ENCODE results near the gene PLA2G2C. TPM values are rescaled to one million over a fixed set of nuclear protein-coding genes. Genes with fewer than 3 reads are reported as not detected.

The PLA2G2C gene
- total and polyA plus RNA-seq, 2 donors (not counting 1 experiment from before 2014, with no cell fraction given) = 0.03 TPM; not detected in 1

DNA sequence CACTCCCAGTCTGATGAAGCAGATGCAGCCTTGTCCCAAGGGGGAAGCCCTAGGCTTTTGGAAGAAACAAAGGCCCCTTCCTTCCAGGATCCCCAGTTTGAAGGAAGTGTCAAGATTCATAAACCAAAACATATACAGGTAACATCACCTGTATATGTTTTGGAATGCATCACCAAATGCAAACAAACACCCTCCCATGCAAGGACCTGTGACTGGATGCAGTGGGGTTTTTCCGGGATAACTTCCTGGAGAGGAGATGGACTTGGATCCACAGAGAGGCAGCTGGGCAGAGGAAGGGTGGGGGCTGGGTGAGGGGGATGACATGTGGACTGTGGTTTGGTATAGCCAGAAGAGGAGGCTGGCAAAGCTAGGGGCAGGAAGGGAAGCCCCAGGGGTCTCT, 48.7 kb downstream of the PLA2G2C start:
- no peak overlapping the region for H3K4me3 Mint-ChIP-seq
- CTCF ChIA-PET = no interaction called here
- intact Hi-C loops (cut with micrococcal nuclease) = no loop called here

DNA sequence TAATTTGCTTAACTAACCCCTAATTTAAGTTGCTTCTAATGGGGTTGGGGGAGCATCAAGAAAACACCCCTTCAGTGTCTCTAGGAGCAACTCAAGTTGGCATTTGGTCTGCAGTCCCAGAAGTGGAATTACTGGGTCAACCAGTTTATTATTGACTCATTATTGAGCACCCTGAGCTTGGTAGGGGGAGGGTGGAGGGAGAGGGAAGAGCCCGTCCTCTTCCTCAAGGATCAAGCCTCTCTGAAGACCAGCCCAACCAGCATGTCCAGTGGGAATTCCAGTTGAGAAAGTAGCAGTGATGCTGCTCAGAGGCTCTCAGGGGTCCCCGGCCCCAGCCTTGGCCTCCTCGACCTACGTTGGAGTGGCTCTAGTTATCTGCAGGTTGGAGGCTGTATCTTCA, 49.3 kb downstream of the PLA2G2C start:
- Histone ChIP-seq H3K27ac (ENCODE audit: low read length in 2 of 2) (no peak overlapping the region), H3K9me3 (ENCODE audit: control extremely low read depth in 1 of 3, control insufficient read depth in 2 of 3, insufficient read depth in 1 of 3, low read length in 2 of 3) (peaks cover 0 to 4% (median 0%) of the 10 kb centered on the region in 3 donors), H3K79me2 (ENCODE audit: control insufficient read depth, insufficient read depth, low read length) (no peaks in the 10 kb centered on the region), H3K4me3 (ENCODE audit: control extremely low read depth in 1 of 5, extremely low read depth in 1 of 5, insufficient read depth in 1 of 5, low read depth in 2 of 5, low read length in 4 of 5) (no peak overlapping the region), H2AFZ (ENCODE audit: insufficient read depth, low read depth, low read length, poor library complexity, severe bottlenecking) (no peak overlapping the region), H3K4me2 (replicated peaks; ENCODE audit: low read depth, low read length, poor library complexity, severe bottlenecking) (no peak overlapping the region), H3K27me3 (replicated peaks in 1 of 4; ENCODE audit: control extremely low read depth in 1 of 4, control insufficient read depth in 3 of 4, insufficient read depth in 4 of 4, low read length in 3 of 4) (peaks cover 0 to 6% (median 0%) of the 10 kb centered on the region in 4 experiments), H4K20me1 (ENCODE audit: control insufficient read depth, insufficient read depth, low read length, poor library complexity, severe bottlenecking) (no peaks in the 10 kb centered on the region), H3K4me1 (ENCODE audit: control insufficient read depth in 2 of 2, insufficient read depth in 2 of 2, low read length in 2 of 2) (no peaks in the 10 kb centered on the region), H3K36me3 (replicated peaks in 1 of 2; ENCODE audit: control extremely low read depth in 1 of 2, control insufficient read depth in 1 of 2, extremely low read depth in 1 of 2, insufficient read depth in 2 of 2, low read length in 1 of 2) (no peaks in the 10 kb centered on the region), H3K9ac (ENCODE audit: low read length) (no peak overlapping the region)
- Mint-ChIP-seq H3K9me3 (ENCODE audit: insufficient read depth) (no peaks in the 10 kb centered on the region), H3K4me1 (no peaks in the 10 kb centered on the region), H3K27ac (no peak overlapping the region), H3K4me3 (no peak overlapping the region), H3K27me3 (peaks cover 13% of the 10 kb centered on the region)
- DNase-seq (no peak), ATAC-seq (ENCODE audit: low read depth) (no peak)
- intact Hi-C loops (cut with micrococcal nuclease) = no loop called here
- no peak for TF ChIP-seq EZH2 (IDR thresholded peaks at IDR 0.05; ENCODE audit: borderline replicate concordance, insufficient read depth, low read depth, low read length, poor library complexity, severe bottlenecking)
- TF ChIP-seq, protein P1, sequence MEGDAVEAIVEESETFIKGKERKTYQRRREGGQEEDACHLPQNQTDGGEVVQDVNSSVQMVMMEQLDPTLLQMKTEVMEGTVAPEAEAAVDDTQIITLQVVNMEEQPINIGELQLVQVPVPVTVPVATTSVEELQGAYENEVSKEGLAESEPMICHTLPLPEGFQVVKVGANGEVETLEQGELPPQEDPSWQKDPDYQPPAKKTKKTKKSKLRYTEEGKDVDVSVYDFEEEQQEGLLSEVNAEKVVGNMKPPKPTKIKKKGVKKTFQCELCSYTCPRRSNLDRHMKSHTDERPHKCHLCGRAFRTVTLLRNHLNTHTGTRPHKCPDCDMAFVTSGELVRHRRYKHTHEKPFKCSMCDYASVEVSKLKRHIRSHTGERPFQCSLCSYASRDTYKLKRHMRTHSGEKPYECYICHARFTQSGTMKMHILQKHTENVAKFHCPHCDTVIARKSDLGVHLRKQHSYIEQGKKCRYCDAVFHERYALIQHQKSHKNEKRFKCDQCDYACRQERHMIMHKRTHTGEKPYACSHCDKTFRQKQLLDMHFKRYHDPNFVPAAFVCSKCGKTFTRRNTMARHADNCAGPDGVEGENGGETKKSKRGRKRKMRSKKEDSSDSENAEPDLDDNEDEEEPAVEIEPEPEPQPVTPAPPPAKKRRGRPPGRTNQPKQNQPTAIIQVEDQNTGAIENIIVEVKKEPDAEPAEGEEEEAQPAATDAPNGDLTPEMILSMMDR (IDR thresholded peaks at IDR 0.05) = no peak
- WGBS (ENCODE audit: insufficient coverage) = 95% methylated on average over 3 of the region's 4 CpGs
- POLR2A ChIA-PET = no interaction called here
- CTCF ChIA-PET = no interaction called here

More for the DNA sequence above, 48.7 kb downstream of the PLA2G2C start:
- no peaks in the 10 kb centered on the region for H3K36me3 ChIP-seq (replicated peaks in 1 of 2; ENCODE audit: control extremely low read depth in 1 of 2, control insufficient read depth in 1 of 2, extremely low read depth in 1 of 2, insufficient read depth in 2 of 2, low read length in 1 of 2)
- peaks cover 13% of the 10 kb centered on the region for H3K27me3 Mint-ChIP-seq
- no peak for TF ChIP-seq EZH2 (IDR thresholded peaks at IDR 0.05; ENCODE audit: borderline replicate concordance, insufficient read depth, low read depth, low read length, poor library complexity, severe bottlenecking)
- TF ChIP-seq, protein P1 (IDR thresholded peaks at IDR 0.05) = no peak
- H3K9ac ChIP-seq (ENCODE audit: low read length) = no peak overlapping the region
- peaks cover 0 to 6% (median 0%) of the 10 kb centered on the region in 4 experiments for H3K27me3 ChIP-seq (replicated peaks in 1 of 4; ENCODE audit: control extremely low read depth in 1 of 4, control insufficient read depth in 3 of 4, insufficient read depth in 4 of 4, low read length in 3 of 4)
- no peak overlapping the region for H3K27ac Mint-ChIP-seq
- H3K4me2 ChIP-seq (replicated peaks; ENCODE audit: low read depth, low read length, poor library complexity, severe bottlenecking) = no peak overlapping the region
- H3K4me3 ChIP-seq (ENCODE audit: control extremely low read depth in 1 of 5, extremely low read depth in 1 of 5, insufficient read depth in 1 of 5, low read depth in 2 of 5, low read length in 4 of 5) = no peak overlapping the region
- H3K27ac ChIP-seq (ENCODE audit: low read length in 2 of 2) = no peak overlapping the region
- POLR2A ChIA-PET = no interaction called here
- no peak for DNase-seq
- H3K4me1 ChIP-seq (ENCODE audit: control insufficient read depth in 2 of 2, insufficient read depth in 2 of 2, low read length in 2 of 2) = no peaks in the 10 kb centered on the region
- H3K4me1 Mint-ChIP-seq = no peaks in the 10 kb centered on the region
- H3K9me3 ChIP-seq (ENCODE audit: control extremely low read depth in 1 of 3, control insufficient read depth in 2 of 3, insufficient read depth in 1 of 3, low read length in 2 of 3) = peaks cover 0 to 4% (median 0%) of the 10 kb centered on the region in 3 donors
- ATAC-seq (ENCODE audit: low read depth) = no peak
- no CpG with 5 or more reads among the region's 1 CpG for WGBS (ENCODE audit: insufficient coverage)
- H3K79me2 ChIP-seq (ENCODE audit: control insufficient read depth, insufficient read depth, low read length) = no peaks in the 10 kb centered on the region
- H4K20me1 ChIP-seq (ENCODE audit: control insufficient read depth, insufficient read depth, low read length, poor library complexity, severe bottlenecking) = no peaks in the 10 kb centered on the region
- H3K9me3 Mint-ChIP-seq (ENCODE audit: insufficient read depth) = no peaks in the 10 kb centered on the region
- no peak overlapping the region for H2AFZ ChIP-seq (ENCODE audit: insufficient read depth, low read depth, low read length, poor library complexity, severe bottlenecking)

Data from B cell (primary cell).